ENCODE measurements around the gene PAPLN.

Gene PAPLN

GRCh38 chr14:73207615-73208014 is 29.7 kb upstream of the PAPLN start:
- no peak overlapping the region for H3K27ac ChIP-seq
- TF ChIP-seq CTCF (conservative IDR thresholded peaks at IDR 0.05) = no peak

GRCh38 chr14:73208390-73208789 is 28.9 kb upstream of the PAPLN start:
- no peak for TF ChIP-seq CTCF (conservative IDR thresholded peaks at IDR 0.05)

GRCh38 chr14:73208846-73209245 is 28.5 kb upstream of the PAPLN start:
- no peak for TF ChIP-seq CTCF (conservative IDR thresholded peaks at IDR 0.05)
- H3K27ac ChIP-seq = peak overlapping the region; percentile 19; the same call in 1 of the 2 replicates

More at GRCh38 chr14:73208390-73208789, 28.9 kb upstream of the PAPLN start:
- H3K27ac ChIP-seq = no peak overlapping the region

- TF ChIP-seq CTCF (conservative IDR thresholded peaks at IDR 0.05) = no peak
- peak overlapping the region; percentile 19; the same call in 1 of the 2 replicates for H3K27ac ChIP-seq
These were observed 27.4 kb upstream of the PAPLN start for GRCh38 chr14:73209953-73210352.

GRCh38 chr14:73211251-73212040 is 25.9 kb upstream of the PAPLN start:
- TF ChIP-seq CTCF (conservative IDR thresholded peaks at IDR 0.05) = no peak
- no peak overlapping the region for H3K27ac ChIP-seq

- no peak for TF ChIP-seq CTCF (conservative IDR thresholded peaks at IDR 0.05)
- no peak overlapping the region for H3K27ac ChIP-seq
These were observed 21.3 kb upstream of the PAPLN start for GRCh38 chr14:73216030-73216429.

GRCh38 chr14:73217411-73217810 is 19.9 kb upstream of the PAPLN start:
- H3K27ac ChIP-seq = no peak overlapping the region
- no peak for TF ChIP-seq CTCF (conservative IDR thresholded peaks at IDR 0.05)
